Kidney (tissue), 19 donors: Measurements from ENCODE around the gene NBPF26. TPM values are rescaled to one million over a fixed set of nuclear protein-coding genes. Genes with fewer than 3 reads are reported as not detected.
A peak's percentile ranks its signal among the peaks of the same experiment; 100 is the strongest.
"Not testable (repeated sequence)": the region's sequence is repeated elsewhere in the genome, so short reads cannot be mapped to it uniquely, and the experiment has no call there.

ENCODE experiments used
- DNase-seq, 5 donors: peaks; one replicate each; pipeline ENCODE4 v3.0.0-alpha.2; 2013 to 2020
- FAIRE-seq: peaks from 2 replicates; lab custom pipeline; 2012; peaks lifted over from hg19 to GRCh38; lab: Jason Lieb, UNC
- H3K27ac ChIP-seq, 2 donors: one replicate each; pipeline ENCODE4 v1.7.0; 2013; ENCODE audit warnings: low read depth in 2 of 2, low read length in 2 of 2, inconsistent platforms in 1 of 2
- H3K27me3 ChIP-seq: one replicate; pipeline ENCODE4 v1.7.1; 2013; ENCODE audit warnings: low read length, inconsistent platforms; ENCODE audit not compliant: control insufficient read depth, insufficient read depth
- H3K36me3 ChIP-seq, 3 donors: one replicate each; pipeline versions ENCODE4 v1.7.0 to v1.7.1; 2013; ENCODE audit warnings: low read length in 3 of 3, control low read depth in 1 of 3, inconsistent platforms in 1 of 3; ENCODE audit not compliant: insufficient read depth in 3 of 3, control insufficient read depth in 2 of 3
- H3K4me1 ChIP-seq, 3 donors: one replicate each; pipeline versions ENCODE4 v1.7.0 to v1.7.1; 2013; ENCODE audit warnings: low read length in 3 of 3, inconsistent platforms in 1 of 3, low read depth in 1 of 3; ENCODE audit not compliant: control insufficient read depth in 2 of 3, insufficient read depth in 2 of 3
- H3K4me3 ChIP-seq, 3 donors: one replicate each; pipeline versions ENCODE4 v1.7.0 to v1.8.1; 2013; ENCODE audit warnings: low read length in 3 of 3, control low read depth in 1 of 3, inconsistent platforms in 1 of 3
- H3K9ac ChIP-seq, 3 donors: one replicate each; pipeline versions ENCODE4 v1.7.0 to v1.7.1; 2013; ENCODE audit warnings: low read length in 3 of 3, control low read depth in 1 of 3, inconsistent platforms in 1 of 3
- H3K9me3 ChIP-seq, 3 donors: one replicate each; pipeline versions ENCODE4 v1.7.0 to v1.7.1; 2013; ENCODE audit warnings: low read length in 3 of 3, control low read depth in 1 of 3, inconsistent platforms in 1 of 3; ENCODE audit not compliant: control insufficient read depth in 2 of 3, insufficient read depth in 1 of 3
- intact Hi-C: fragments of 100-400 bp; cut with DNase I; formaldehyde crosslinking; loops from one replicate; pipeline ENCODE4 v1.11.1; 2022
- long read RNA-seq, 10 donors: library from polyadenylated mRNA in 1 of 10; unstranded in 1 of 10; transcript quantifications; one replicate each; pipeline ENCODE4 v2.0.0 and lab custom pipeline, GENCODE V29; 2021 to 2026
- polyA plus RNA-seq: library from polyadenylated mRNA; stranded (reverse); fragments of 350-450 nt; fragmentation: Illumina TruSeq; extraction: RNeasy Lipid Tissue Mini Kit (QIAGEN cat#74804); gene quantifications from one replicate; pipeline ENCODE4 v1.2.3, GENCODE V29; 2014; ENCODE audit warnings: low read depth, low replicate concordance; ENCODE audit not compliant: insufficient read depth
- total RNA-seq: library from RNA; stranded (reverse); fragmentation: NEBNext Ultra II Directional; extraction: Animal tissue kit (Norgen Biotek cat#: 25700); gene quantifications from one replicate; pipeline ENCODE4 v1.2.1, GENCODE V29; 2021
- donor health status: control.
- donor health status: control.
- donor health status: DM: yes; HTN: yes; CAD: no.
- donor health status: Normal renal cell carcinoma (clear cell type).

The NBPF26 gene
- total RNA-seq (38.2 TPM), polyA plus RNA-seq (1.9 TPM)
- long read RNA-seq, donor 1 = 0 reads
- long read RNA-seq, donor 2 = 0 reads
- long read RNA-seq, donor 3 = 0 reads
- long read RNA-seq, donor 4 = 0 reads
- long read RNA-seq, donor 5 = 0 reads
- long read RNA-seq, donor 6 = 0 reads
- long read RNA-seq, donor 7, partial matches to known transcripts = 7 of 14 reads
- long read RNA-seq, donor 7, other reads (novel, unspliced or antisense) = 7 of 14 reads
- long read RNA-seq, donor 8 = 0 reads
- long read RNA-seq, donor 9 = 0 reads
- long read RNA-seq, donor 10 = 0 reads

DNA sequence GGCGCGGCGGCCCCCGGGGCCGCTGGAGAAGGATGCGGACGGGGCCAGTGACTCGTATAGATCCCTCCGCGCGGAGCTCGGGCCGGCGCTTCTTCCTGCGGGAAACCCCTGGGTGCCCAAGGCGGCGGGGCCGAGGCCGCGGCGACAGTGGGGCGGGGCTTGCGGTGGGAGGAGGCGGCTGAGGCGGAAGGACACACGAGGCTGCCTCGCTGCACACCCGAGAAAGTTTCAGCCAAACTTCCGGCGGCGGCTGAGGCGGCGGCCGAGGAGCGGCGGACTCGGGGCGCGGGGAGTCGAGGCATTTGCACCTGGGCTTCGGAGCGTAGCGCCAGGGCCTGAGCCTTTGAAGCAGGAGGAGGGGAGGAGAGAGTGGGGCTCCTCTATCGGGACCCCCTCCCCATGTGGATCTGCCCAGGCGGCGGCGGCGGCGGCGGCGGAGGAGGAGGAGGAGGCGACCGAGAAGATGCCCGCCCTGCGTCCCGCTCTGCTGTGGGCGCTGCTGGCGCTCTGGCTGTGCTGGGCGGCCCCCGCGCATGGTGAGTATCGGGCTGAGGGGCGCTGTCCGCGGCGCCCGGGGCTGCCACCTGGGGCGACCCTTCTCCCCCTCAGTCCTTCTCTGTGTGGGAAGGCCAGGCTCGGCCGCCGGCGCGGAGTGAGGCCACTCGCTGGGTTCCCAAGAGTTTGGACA, at the start of gene NBPF26:
Gene NBPF26, plus strand, starts transcription at position 231 of the 688 bp plus-strand sequence.
- H3K4me1 ChIP-seq, intact Hi-C loops, H3K27me3 ChIP-seq, H3K9me3 ChIP-seq, FAIRE-seq, H3K9ac ChIP-seq, H3K36me3 ChIP-seq: not testable (repeated sequence)
- peak within 1 kb of the TSS in 1 of 3 donors; percentile 41 for H3K4me3 ChIP-seq
- peak; percentile 38 to 95 (median 66) for DNase-seq
- H3K27ac ChIP-seq = peak within 1 kb of the TSS in 1 of 2 donors; percentile 63

DNA sequence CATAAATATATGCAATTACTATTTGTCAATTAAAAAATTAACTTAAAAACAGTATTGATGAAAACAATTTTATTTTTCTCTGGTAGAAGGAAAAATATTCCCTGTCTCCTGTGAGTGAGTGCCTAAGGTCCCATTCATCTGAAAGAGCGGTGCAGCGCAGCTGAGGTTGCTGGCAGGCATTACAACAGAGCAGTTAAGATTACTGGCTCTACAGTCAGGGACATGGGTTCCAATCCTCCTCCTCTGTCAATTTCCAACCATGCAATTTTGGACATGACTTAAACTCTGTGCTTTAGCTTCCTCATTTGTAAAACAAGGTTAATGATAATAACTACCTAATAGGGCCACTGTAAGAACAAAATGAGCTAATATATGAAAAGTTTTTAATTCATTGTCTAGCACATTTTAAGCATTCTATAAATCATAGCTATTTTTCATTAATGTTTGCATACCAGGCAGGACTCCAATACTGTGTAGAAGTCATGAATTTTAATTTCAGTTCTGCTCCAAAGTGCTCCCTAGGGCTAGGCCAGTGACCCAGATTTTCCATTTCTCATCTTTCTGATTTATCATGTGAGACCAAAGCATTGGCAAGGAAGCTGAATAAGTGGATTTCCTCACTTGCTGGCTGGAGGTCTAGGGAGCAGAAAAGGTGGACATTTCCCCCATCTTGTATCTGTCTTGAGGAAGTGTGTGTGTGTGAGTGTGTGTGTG, 43.5 kb upstream of the NBPF26 start:
- DNase-seq, H3K4me3 ChIP-seq, H3K36me3 ChIP-seq, H3K9ac ChIP-seq, H3K4me1 ChIP-seq, intact Hi-C loops, H3K27me3 ChIP-seq, H3K27ac ChIP-seq, FAIRE-seq, H3K9me3 ChIP-seq: not testable (repeated sequence)

DNA sequence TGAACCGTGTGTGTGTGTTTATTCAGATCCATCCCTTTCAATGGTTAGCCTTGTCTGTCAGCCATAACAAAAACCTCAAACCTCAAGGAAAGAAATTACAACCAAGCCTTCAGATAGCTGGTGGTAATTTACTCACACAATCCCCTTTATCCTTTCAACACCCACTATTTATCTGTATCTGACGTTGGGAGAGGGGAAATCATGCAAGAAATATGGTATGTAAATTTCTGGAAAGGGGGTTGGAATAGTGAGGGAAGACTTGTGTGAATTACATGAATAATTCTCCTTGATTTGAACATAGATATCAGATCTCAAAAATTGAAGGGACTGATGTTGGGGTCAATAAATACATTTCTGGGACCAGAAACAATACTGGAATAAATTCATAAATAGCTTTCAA, 42.8 kb upstream of the NBPF26 start:
- DNase-seq, H3K4me1 ChIP-seq, H3K9ac ChIP-seq, H3K27me3 ChIP-seq, H3K27ac ChIP-seq, H3K4me3 ChIP-seq, H3K9me3 ChIP-seq, FAIRE-seq, intact Hi-C loops, H3K36me3 ChIP-seq: not testable (repeated sequence)

DNA sequence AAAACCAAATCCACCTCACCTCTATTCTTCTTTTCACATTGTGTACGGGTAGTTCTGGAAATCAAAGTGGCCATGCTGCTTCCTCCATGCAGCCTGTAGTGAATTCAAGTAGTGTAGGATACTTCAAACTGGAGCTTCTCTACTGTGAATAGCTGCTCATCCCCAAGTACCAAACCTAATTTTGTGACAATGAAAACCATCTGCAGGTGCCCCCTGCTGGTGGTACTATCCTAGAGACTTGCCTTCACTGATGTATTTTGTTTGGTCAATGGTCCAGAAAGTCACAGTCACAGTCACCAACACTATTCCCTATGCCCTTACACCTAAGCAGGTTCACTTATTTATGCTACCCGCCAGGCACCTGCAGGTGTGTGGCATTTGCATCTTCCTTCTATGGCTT, 39.3 kb upstream of the NBPF26 start:
- FAIRE-seq, intact Hi-C loops, H3K36me3 ChIP-seq, H3K4me3 ChIP-seq, DNase-seq, H3K27ac ChIP-seq, H3K9ac ChIP-seq, H3K27me3 ChIP-seq, H3K9me3 ChIP-seq, H3K4me1 ChIP-seq: not testable (repeated sequence)

DNA sequence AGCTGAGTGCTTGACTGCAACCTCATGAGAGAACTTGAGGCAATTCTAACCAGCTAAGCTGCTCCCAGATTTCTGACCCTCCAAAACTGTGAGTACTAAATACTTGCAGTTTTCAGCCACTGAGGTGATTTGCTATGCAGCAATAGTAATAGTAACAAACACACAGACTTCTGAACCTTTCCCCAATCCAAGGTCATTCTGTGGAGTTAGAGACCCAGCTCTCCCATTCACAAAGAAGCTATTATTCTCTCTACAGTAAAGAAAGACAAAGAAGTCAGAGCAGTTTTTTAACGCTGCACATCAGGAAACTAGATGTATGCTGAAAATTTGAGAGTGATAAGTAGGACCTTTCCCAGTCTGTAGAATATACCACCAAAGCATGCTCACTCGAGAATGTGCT, 38.1 kb upstream of the NBPF26 start:
- H3K36me3 ChIP-seq, H3K4me3 ChIP-seq, H3K27me3 ChIP-seq, H3K4me1 ChIP-seq, intact Hi-C loops, H3K9me3 ChIP-seq, DNase-seq, FAIRE-seq, H3K9ac ChIP-seq, H3K27ac ChIP-seq: not testable (repeated sequence)

DNA sequence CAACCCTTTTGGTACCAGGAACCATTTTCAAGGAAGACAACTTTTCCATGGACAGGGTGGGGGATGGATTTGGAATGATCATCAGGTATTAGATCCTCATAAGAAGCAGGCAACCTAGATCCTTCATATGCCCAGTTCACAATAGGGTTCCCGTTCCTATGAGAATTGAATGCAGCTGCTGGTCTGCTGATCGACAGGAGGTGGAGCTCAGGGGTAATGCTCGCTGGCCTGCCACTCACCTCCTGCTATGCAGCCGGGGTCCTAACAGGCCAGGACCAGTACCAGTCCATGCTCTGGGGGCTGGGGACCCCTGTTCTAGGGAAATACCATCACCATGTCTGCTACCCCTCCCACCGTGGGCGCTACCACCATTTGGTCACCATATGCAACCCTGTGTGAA, 36.5 kb upstream of the NBPF26 start:
- H3K36me3 ChIP-seq, intact Hi-C loops, H3K27me3 ChIP-seq, H3K4me1 ChIP-seq, FAIRE-seq, H3K9ac ChIP-seq, H3K4me3 ChIP-seq, H3K27ac ChIP-seq, H3K9me3 ChIP-seq, DNase-seq: not testable (repeated sequence)

DNA sequence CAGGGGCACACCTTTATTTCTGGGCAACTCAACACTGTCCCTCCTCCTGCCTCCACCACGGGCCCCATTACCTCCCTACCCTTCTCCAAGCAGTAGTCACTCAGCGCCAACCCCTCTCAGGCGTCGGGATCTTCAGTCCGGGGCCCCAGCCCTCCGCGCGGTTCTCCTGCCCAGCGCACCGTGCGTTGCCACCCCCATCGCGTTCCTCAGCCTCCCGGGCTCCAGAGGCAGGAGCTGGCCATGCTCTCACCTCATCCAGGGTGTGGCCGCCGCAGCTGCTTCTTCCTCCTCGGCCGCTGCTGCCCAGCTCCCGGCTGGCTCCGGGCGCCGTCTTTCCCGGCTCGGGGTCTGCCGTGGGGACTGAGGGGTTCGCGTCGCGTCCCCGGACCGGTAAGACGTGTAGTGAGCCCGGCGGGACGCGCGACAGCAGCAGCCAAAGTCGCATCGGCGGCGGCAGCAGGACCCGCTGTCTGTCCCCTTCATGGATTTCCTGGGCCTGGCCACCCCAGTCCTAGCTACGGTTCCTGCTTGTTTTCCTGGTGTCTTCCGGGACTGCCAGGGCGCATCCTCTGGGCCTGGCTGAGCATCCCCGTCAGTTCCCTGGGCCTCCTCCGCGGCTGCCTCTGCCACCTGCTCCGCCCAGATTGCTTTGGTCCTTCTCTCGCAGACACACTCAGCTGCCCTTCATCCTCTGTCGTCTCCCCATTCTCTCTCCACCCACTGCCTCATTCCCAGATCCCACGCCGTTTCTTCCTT, 22.8 kb upstream of the NBPF26 start:
- H3K27me3 ChIP-seq, H3K27ac ChIP-seq, H3K9me3 ChIP-seq, H3K9ac ChIP-seq, intact Hi-C loops, H3K4me3 ChIP-seq, H3K4me1 ChIP-seq, FAIRE-seq, H3K36me3 ChIP-seq: not testable (repeated sequence)
- peak in 2 of 5 donors; percentile 4 to 37 for DNase-seq
